NCI-H345 treated with DMSO at 0.1 percent for 48 hours (cell line): ENCODE data around the gene ESPNL.
"Not testable (repeated sequence)": the region's sequence is repeated elsewhere in the genome, so short reads cannot be mapped to it uniquely, and the experiment has no call there.

Source experiments
- DNase-seq: peaks from one replicate; lab custom pipeline; 2025; ENCODE audit not compliant: unreplicated experiment; lab: John Stamatoyannopoulos, UW

ESPNL gene

DNA sequence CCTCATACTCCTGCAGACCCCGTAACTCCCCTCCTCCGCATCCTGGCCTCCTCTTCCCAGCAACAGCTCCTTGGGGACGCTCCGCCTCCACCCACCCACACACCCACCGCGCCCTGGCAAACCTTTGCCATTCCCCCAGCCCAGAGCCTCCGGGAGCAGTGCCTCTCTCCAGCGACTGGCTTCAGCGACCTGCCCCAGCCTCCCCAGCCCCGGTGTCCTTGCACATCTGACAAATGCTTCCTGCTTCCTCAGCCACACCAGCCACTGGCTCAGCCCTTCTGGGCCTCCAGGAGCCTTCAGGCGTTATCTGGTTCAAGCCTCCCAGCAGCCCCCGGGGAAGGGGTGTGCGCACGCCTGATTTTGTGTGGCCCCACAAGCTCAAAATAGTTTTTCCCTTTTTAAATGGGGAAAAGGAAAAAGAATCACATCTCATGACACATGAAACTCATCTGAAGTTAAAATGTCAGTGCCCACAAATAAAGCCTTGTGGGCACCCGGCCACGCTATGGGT is 14.2 kb downstream of the ESPNL start:
- no peak for DNase-seq

DNA sequence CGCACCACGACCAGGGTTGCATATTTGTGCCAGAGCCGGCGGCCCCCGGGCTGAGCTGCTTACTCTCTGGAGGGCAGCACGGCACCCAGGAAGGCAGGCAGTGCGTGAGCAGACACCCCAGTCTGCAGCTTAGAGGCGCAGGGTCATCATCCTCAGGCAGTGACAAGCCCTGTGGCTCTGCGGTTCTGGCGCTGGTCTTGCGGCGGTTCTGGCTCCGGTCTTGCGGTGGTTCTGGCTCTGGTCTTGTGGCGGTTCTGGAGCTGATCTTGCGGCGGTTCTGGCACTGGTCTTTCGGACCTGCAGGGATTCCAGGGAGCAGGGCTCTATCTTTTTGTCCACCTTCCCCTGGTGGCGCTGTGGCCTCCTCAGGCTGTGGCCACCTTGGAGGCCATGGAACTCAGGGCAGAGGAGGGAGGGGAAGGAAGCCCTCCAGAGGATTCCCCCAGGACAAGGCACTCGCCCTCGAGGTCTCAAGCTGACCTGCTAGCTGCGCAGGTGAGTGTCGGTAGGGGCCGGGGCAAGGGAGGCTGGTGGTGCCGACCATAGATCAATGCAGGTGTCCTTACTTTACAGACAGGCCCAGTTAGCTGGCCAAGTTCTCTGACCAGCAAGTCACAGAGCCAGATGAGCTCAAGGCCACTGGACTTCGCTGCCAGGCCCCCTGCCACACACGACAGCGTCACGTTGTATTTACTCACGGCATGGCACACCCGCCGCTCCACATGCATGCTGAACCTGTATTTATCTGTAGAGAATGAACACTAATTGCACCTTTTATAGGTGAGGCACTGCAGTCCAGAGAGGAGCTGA is 14.9 kb downstream of the ESPNL start:
- DNase-seq: no peak

DNA sequence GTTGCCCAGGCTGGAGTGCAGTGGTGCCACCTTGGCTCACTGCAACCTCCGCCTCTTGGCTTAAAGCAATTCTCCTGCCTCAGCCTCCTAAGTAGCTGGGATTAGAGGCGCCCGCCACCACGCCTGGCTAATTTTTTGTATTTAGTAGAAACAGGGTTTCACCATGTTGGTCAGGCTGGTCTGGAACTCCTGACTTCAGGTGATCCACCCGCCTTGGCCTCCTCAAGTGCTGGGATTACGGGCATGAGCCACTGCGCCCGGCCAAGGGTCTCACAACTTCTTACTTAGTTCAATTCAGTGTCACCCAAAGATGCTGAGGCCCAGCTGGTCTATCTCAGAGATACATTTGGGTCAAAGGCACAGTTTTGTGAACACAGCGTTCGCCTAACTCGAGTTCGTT is 15.6 kb downstream of the ESPNL start:
- DNase-seq: not testable (repeated sequence)

DNA sequence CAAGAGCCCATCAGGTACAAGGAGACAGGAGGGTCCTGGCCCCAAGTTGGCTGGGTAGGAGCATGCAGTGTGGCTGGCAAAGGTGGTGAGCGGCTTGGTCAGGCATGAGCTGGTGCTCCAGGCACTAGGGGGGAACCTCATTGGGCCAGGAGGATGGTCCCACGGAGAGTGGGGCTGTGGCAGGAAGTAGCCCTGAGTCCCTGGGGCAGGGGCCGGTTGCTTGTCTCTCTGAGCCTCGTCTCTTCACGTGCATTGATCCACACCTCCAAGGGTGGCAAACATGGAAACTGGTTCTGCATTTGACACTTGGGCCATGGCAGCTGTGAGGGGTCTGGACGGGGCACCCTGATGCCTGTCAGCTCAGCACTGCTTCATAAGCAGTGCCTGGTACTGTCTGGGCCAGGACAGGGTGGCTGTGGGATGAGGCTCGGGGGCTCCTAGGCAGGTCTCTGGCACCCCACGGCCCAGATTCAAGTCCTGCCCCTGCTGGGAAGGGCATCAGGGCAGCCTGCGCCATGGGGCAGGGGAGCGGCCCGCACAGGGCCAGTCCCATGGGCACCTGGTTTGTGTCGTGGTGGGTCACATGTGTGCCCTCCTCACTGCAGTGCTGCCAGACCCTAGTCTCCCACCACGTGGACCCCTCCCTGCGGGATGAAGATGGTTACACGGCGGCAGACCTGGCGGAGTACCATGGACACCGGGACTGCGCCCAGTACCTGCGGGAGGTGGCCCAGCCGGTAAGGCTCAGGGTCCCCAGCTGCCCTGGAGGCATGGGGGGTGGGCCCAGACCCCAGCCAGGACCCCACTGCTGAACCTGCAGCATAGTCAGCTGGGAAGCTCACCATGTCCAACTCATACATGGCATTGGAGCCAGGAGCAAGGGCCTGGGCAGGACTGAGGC is 16.4 kb downstream of the ESPNL start:
- no peak for DNase-seq

DNA sequence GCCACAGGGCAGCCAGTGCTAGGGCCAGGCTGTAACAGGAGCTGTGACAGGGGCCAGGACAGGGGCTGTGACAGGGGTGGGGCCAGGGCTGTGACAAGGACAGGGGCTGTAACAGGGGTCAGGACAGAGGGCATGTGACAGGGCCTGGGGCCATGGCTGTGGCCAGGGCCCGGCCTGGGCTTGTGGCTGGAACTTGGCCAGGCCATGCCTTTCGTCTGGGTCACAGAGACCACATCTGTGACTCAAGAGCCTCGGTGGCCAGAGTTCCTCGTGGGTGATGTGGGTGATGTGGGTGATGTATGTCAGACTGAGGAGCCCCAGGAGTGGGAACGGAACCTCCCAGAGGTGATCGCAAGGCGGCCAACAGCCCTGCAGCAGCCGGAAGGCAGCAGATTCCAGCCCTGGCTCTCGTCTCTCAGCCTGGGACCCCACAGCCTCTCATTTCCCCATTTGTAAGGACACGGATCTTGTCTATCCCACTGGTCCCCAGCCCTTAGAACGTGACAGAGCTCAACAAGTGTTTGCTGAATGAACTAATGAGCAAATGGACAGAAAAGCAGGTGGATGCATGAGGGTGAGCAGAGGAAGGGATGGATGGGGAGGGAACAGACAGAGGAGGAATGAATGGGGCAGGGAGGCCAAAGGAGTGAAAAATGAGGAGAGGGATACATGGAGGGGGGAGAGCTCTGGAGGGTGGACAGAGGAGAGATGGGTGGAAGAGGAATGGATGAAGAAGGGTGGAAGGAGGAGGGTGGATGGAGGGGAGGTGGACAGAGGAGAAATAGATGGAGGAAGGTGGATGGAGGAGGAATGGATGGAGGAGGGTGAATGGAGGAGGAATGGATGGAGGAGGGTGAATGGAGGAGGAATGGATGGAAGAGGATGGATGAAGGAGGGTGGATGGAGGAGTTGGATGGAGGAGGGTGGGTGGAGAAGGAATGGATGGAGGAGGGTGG is 17.3 kb downstream of the ESPNL start:
- DNase-seq: no peak

DNA sequence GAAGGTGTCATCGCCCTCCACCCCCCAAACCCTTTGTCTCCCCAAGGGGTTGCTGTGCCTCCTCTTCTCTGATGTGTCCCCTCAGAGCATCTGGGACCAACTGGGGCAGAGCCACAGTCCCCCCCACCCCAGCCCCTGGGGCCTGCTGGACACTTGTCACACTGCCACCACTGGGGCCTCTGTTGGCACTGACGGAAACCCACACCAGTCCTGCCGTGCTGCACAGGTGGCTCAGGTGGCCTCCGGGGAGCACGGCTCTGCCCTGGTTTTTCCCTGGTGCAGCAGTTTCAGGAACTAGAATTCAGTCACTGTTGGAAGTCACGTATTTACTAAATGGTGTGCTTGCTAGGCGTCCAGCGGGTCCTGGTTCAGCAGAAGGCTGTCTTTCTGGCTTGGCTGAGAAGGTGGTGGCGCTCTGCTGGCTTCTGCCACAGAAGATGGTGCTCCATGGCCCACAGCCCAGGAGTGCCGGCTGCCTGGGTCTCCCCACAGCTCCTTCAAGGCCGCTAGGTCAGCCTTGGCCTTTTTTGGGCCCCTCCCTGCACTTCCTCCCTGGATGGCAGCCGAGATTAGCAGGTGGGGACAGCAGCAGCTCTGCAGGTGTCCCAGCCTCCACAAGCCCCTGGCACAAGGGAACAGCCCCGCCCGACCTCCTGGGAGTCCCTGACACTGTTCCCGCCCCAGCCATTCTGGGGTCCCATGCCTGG is 19.8 kb downstream of the ESPNL start:
- no peak for DNase-seq

DNA sequence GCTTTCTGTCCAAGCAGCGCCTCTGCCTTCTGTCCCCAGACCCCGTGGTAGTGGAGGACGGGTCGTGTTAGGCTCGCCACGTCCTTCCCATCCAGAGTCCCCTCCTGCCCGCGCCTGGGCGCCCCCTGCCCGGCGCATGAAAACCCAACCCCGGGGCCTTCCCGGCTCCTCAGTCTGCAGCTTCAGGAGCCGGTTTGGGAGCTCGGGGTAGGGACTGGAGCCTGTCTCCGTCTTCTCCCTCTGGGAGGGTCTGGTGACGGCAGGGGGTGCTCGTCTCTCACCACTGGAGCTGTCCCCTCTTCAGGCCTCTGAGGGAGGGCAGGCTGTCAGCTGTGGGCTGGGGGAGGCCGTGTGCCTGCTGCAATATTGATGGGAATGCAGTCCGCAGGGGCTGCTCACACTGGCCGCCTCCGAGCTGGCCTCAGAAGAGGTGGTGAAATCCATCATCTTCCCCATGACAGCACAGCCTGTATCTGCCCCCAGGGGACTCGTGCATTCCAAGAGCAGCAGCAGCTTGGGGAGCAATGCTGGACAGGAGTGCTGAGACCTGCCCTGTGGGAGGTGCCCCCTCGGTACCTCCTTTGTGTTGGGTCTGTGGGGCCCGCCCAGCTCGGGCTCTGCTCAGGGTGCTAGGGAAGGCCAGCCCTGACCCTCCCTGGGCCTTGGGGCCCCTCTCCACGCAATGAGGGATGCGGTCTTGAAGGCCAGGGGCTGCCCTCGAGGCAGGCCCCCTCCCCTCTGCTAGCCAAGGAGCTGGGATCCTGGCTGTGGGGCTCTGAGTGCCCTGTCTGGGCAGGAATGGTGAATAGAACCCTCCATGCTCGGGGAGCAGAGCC is 20.5 kb downstream of the ESPNL start:
- no peak for DNase-seq

DNA sequence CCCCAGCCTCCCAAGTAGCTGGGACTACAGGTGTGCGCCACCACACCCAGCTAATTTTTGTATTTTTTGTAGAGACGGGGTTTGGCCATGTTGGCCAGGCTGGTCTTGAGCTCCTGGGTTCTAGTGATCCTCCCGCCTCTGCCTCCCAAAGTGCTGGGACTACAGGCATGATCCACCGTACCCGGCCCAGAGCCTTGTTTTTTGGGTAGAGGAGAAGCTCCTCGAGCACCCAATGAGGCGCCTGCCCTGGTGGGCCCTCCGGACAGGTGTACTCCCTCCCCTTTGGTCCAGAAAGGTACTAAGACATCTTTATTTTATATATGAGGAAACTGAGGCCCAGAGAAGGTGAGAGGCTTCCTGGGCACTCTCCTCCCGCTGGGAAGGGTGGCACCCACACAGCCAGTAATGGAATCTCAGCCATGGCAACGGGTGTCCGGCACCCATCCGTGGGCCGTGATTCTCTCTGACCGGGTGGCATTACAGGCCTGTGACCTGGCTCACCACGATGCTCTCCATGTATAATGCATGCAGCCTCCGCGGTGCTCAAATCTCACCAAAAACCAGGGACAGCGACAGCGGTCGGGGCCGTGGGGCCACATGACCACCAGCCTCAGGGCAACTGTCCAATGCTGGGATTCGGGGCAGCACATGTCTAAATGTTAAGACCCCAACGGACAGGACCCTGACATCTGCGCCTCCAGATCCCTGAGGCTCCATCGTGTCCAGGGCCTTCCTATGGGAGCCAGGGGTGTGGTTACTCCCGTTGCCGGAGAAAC is 21.6 kb downstream of the ESPNL start:
- no peak for DNase-seq

DNA sequence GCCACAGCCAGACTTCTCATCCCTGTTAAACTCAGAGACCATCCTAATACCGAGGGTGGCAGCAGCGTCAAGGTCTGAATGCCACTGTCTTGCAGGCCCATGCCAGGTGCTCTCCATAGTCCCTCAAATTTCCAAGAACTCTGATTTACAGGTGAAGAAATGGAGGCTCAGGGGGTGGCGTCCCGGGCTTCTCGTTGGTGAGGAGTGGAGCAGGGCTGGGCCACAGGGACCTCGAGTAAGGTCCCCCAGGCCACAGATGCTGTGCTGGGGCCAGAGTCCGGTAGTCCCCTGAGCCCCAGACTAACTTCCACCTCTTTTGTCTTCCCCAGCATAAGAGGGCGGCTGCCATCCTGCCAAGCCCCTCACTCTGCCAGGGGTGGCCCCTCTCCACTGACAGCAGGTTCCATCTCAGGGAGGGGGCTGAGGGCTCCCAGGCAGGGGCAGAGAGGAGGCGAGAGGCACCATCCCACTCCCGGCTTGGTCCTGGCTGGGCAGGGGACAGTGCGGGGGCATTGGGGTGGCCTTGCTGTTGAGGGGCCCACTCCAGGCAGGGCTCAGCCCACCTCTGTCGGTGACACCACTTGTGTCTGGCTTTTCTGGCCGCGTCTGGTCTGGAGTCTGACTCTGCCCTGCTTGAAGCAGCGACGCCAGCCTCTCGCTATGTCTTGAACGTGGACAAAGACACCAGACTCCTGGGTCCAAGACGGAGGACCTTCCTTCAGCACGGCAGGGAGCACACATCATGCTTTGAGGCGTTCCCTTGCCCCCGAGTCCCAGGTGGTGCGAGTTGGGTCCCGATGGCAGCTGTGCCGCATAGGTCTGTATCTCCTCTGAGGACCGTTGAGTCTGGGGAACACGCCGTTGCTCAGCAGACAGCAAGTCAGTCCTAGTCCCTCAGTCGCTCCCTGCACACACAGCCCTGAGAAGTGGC is 22.4 kb downstream of the ESPNL start:
- DNase-seq: no peak

DNA sequence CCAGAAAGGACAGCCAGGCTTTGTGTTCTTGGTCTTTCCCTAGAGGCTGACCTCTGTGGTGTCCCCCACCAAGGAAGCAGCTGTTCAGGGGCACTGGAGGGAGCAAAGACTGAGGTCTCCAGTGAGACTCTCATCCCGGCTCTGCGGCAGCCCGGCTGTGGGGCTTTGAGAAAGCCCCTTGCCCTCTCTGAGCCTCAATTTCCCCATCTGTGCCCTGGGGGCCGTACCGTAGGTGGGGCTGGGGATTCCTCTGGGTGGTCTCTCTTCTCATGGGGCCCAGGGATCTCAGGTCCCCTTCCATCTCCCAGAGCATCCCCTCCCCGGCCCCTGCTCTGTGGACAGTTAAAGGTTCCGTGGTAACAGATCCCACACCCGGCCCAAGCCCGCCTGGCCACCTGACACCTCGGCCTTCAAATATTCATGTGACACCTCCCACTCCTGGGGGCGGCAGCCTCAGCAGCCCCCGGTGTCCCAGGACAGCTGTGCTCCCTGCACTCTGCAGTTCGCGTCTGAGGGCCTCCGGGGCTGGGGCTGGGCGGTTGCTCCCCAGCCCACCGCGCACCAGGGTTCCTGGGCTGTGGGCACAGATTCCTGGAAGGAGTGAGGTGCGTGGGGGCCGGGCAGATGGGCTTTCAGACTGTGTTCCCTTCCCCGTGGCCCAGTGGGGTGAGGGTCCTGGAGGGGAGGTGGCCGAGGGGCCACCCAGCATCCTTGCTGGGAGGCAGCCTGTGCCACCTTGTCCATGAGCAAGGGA is 23.3 kb downstream of the ESPNL start:
- no peak for DNase-seq

DNA sequence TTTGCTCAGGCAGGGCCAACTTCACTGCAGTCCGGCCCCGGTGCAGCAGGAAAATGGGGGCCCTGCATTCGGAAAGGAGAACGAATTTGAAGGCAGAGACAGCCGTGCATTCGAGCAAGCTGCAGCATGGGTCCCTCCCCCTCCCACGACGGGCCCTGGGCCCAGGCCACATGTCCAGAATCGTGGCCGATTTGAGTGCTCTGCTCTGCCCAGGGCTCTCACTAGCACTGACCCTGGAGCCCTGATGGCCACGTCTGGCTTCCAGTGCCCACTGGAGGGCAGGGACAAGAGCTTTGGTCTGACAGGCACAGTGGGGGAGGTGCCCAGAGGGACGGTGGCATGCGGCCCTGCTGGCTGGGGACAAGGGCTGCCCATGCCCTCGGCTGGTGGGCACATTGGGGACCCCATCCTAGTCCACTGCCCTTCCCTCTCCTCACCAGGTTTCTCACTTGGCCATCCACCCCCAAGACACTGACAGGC is 23.9 kb downstream of the ESPNL start:
- DNase-seq: no peak

DNA sequence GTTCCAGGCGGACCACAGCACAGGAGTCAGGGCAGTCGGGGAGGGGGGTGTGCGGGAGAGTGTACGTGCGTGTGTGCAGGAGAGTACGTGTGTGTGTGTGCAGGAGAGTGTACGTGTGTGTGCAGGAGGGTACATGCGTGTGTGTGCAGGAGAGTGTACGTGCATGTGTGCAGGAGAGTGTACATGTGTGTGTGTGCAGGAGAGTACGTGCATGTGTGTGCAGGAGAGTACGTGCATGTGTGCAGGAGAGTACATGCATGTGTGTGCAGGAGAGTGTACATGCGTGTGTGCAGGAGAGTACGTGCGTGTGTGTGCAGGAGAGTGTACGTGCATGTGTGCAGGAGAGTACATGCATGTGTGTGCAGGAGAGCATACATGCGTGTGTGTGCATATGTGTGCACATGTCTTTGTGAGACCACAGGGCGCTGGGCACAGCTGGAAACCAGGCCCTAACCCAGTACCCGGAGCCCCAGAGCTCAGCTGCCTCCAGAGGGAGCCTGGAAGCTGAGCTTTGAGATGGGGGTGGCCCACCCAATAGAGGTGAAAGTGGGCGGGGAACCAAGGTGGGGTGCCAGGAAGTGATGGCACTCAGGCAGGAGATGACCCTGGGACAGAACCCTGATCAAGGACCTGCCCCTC is 24.5 kb downstream of the ESPNL start:
- no peak for DNase-seq

DNA sequence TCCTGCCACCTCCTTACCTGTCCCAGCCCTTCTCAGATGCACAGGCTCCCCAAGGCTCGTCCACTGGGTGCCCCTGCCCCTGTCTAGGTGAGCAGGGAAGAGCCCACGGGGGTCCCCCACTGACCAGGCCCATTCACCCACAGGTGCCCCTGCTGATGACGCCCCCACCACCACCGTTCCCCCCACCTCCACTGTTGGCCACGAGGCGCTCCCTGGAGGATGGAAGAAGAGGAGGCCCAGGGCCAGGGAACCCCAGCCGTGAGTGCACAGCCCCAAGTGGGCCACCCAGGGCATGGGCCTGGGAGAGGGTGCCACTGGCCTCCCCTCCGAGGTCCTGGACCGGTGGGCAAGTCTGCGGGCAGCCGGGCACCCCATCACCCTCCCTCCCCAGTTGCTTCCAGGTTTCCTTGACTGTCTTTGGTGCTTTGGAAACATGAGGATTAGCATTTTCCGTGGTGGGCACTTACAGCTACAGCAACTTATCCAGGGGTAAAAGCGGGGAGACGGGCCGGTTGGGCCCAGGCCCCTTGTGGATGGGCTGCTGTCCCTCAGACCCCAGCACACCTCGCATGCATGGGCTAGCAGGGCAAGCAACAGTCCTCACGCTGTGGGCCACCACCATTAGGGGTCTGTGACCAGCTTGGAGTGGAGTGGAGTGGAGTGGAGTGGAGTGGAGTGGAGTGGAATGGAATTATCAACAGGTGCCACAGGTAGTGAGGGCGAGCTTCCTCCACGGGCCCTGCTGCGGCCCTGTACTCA is 25.2 kb downstream of the ESPNL start:
- no peak for DNase-seq

DNA sequence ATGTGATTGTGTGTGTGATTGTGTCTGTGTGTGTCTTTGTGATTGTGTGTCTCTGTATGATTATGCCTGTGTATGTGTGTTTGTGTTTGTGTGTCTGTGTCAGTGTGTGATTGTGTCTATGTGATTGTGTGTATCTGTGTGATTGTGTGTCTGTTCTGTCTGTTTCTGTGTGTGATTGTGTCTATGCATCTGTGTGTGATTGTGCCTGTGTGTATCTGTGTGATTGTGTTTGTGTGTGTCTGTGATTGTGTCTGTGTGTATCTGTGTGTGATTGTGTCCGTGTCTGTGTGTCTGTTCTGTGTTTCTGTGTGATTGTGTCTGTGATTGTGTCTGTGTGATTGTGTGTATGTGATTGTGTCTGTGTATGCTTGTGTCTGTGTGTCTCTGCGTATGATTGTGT is 26.2 kb downstream of the ESPNL start:
- no peak for DNase-seq

DNA sequence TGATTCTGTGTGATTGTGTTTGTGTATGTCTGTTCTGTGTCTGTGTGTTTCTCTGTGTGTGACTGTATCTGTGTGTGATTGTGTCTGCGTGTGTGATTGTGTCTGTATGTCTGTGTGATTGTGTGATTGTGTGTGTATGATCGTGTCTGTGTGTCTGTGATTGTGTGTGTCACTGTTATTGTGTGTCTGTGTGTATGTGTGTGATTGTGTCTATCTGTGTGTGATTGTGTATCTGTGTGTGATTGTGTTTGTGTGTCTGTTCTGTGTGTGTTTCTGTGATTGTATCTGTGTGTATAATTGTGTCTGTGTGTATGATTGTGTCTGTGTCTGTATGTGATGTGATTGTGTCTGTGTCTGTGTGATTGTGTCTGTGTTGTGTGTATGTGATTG is 26.6 kb downstream of the ESPNL start:
- DNase-seq: no peak
